Progenitor cell of endocrine pancreas (in vitro differentiated cells): ENCODE data around the gene ODAD3. TPM values are rescaled to one million over a fixed set of nuclear protein-coding genes. Genes with fewer than 3 reads are reported as not detected.

ENCODE experiments used
- DNase-seq: peaks from one replicate; pipeline ENCODE4 v3.0.0; 2021; ENCODE audit warnings: low spot score; ENCODE audit not compliant: unreplicated experiment
- H3K27ac Mint-ChIP-seq: 2 replicates; pipeline ENCODE4 v1.8.0; 2021; ENCODE audit warnings: mild to moderate bottlenecking, moderate library complexity, mixed read lengths
- H3K27me3 Mint-ChIP-seq: 2 replicates; pipeline ENCODE4 v1.8.0; 2021; ENCODE audit warnings: mixed read lengths
- H3K36me3 Mint-ChIP-seq: 2 replicates; pipeline ENCODE4 v1.8.0; 2022; ENCODE audit warnings: mixed read lengths; ENCODE audit not compliant: insufficient read depth
- H3K4me1 Mint-ChIP-seq: 2 replicates; pipeline ENCODE4 v1.8.0; 2021; ENCODE audit warnings: low read depth, mixed read lengths
- H3K4me3 Mint-ChIP-seq: 2 replicates; pipeline ENCODE4 v1.8.0; 2021; ENCODE audit warnings: low read depth, mild to moderate bottlenecking, moderate library complexity, mixed read lengths
- H3K9me3 Mint-ChIP-seq: 2 replicates; pipeline ENCODE4 v1.8.0; 2021; ENCODE audit warnings: low read depth, mixed read lengths
- CTCF ChIP-seq: fragments of 200-600 bp; sonication (generic); IDR thresholded peaks from one replicate; pipeline ENCODE4 v1.5.0; 2021; ENCODE audit warnings: antibody characterized with exemption, mild to moderate bottlenecking; ENCODE audit not compliant: unreplicated experiment
- total RNA-seq: library from RNA; stranded (reverse); gene quantifications from 2 replicates; pipeline ENCODE4 v1.2.1, GENCODE V29; 2021

Gene ODAD3
- total RNA-seq, 1 donor from 2014 or later = 2.2 TPM

- no peaks in the 10 kb centered on the region for H3K27me3 Mint-ChIP-seq
- no peaks in the 10 kb centered on the region for H3K9me3 Mint-ChIP-seq
- H3K27ac Mint-ChIP-seq = no peak overlapping the region
- H3K4me3 Mint-ChIP-seq = no peak overlapping the region
- TF ChIP-seq CTCF = no peak
- DNase-seq = no peak
- peaks cover 2% of the 10 kb centered on the region for H3K36me3 Mint-ChIP-seq
- H3K4me1 Mint-ChIP-seq = no peaks in the 10 kb centered on the region
Observed at GRCh38 chr19:11447347-11448262, 12.7 kb upstream of the ODAD3 start.

GRCh38 chr19:11446652-11447301, 11.9 kb upstream of the ODAD3 start:
- H3K9me3 Mint-ChIP-seq = no peaks in the 10 kb centered on the region
- H3K4me1 Mint-ChIP-seq = no peaks in the 10 kb centered on the region
- H3K36me3 Mint-ChIP-seq = peaks cover 7% of the 10 kb centered on the region
- peak; percentile 72 for TF ChIP-seq CTCF
- peak; percentile 66 for DNase-seq
- H3K4me3 Mint-ChIP-seq = no peak overlapping the region
- no peak overlapping the region for H3K27ac Mint-ChIP-seq
- H3K27me3 Mint-ChIP-seq = no peaks in the 10 kb centered on the region

- no peak for TF ChIP-seq CTCF
- no peak for DNase-seq
- Mint-ChIP-seq H3K4me3 (no peak overlapping the region), H3K27me3 (no peaks in the 10 kb centered on the region), H3K9me3 (no peaks in the 10 kb centered on the region), H3K36me3 (peaks cover 8% of the 10 kb centered on the region), H3K27ac (no peak overlapping the region), H3K4me1 (no peaks in the 10 kb centered on the region)
Observed at GRCh38 chr19:11446271-11446651, 11.3 kb upstream of the ODAD3 start.

- Mint-ChIP-seq H3K27me3 (no peaks in the 10 kb centered on the region), H3K4me1 (no peaks in the 10 kb centered on the region), H3K4me3 (no peak overlapping the region), H3K36me3 (peaks cover 12% of the 10 kb centered on the region), H3K9me3 (no peaks in the 10 kb centered on the region), H3K27ac (peak overlapping the region; percentile 3)
- no peak for TF ChIP-seq CTCF
- DNase-seq = no peak
Observed at GRCh38 chr19:11445141-11445540, 10.2 kb upstream of the ODAD3 start.

GRCh38 chr19:11444059-11444458, 9.1 kb upstream of the ODAD3 start:
- Mint-ChIP-seq H3K36me3 (peaks cover 11% of the 10 kb centered on the region), H3K4me3 (no peak overlapping the region), H3K9me3 (no peaks in the 10 kb centered on the region), H3K4me1 (no peaks in the 10 kb centered on the region), H3K27ac (no peak overlapping the region), H3K27me3 (no peaks in the 10 kb centered on the region)
- TF ChIP-seq CTCF = no peak
- DNase-seq = no peak
